Testis (tissue), 3 donors: ENCODE data around the gene STK33. TPM values are rescaled to one million over a fixed set of nuclear protein-coding genes. Genes with fewer than 3 reads are reported as not detected.

Source experiments
- DNase-seq: peaks from one replicate; pipeline ENCODE4 v3.0.0-alpha.2; 2019
- H3K27ac ChIP-seq, 2 donors: fragments of 200-600 bp; sonication (generic); one replicate each; pipeline ENCODE4 v1.5.1; 2019
- H3K27me3 ChIP-seq: fragments of 200-600 bp; sonication (generic); one replicate; pipeline ENCODE4 v1.5.1; 2019
- H3K36me3 ChIP-seq: fragments of 200-600 bp; sonication (generic); one replicate; pipeline ENCODE4 v1.5.1; 2017; ENCODE audit warnings: low read depth; ENCODE audit errors: missing control alignments
- H3K4me1 ChIP-seq: fragments of 200-600 bp; sonication (generic); one replicate; pipeline ENCODE4 v1.5.1; 2019
- H3K4me3 ChIP-seq, 2 donors: fragments of 200-600 bp; sonication (generic); one replicate each; pipeline ENCODE4 v1.5.1; 2017 to 2019
- H3K9me3 ChIP-seq: fragments of 200-600 bp; sonication (generic); one replicate; pipeline ENCODE4 v1.5.1; 2017
- POLR2A ChIP-seq: fragments of 450-650 bp; IDR thresholded peaks from one replicate; pipeline ENCODE4 v1.6.1; 2017; ENCODE audit warnings: antibody characterized with exemption, mild to moderate bottlenecking, moderate library complexity
- WGBS, 2 donors: methylation state at CpG; one replicate each; pipeline ENCODE4 v1.1.5; 2018; 5-methylcytosine and 5-hydroxymethylcytosine counted together
- intact Hi-C: fragments of 100-400 bp; cut with DNase I; formaldehyde crosslinking; loops from one replicate; pipeline ENCODE4 v1.15.1; 2023; ENCODE audit warnings: low total_unique reads
- polyA plus RNA-seq: library from polyadenylated mRNA; stranded (reverse); fragments of 350-450 nt; fragmentation: Illumina TruSeq; extraction: RNeasy Lipid Tissue Mini Kit (QIAGEN cat#74804); gene quantifications from one replicate; pipeline ENCODE4 v1.2.3, GENCODE V29; 2014; ENCODE audit warnings: low read depth, low replicate concordance; ENCODE audit not compliant: insufficient read depth
- total RNA-seq, 2 donors: library from RNA; depleted of rRNA; stranded (reverse); fragments of >200 nt; gene quantifications; one replicate each; pipeline ENCODE4 v1.2.3, GENCODE V29; 2016
- TF ChIP-seq, protein P1 (sequence below), 3 experiments: fragments of 450-650 bp in 2 of 3; fragments of 200-600 bp in 1 of 3; sonication (generic) in 1 of 3; IDR thresholded peaks; one replicate each; pipeline ENCODE4 v1.5.1; 2016 to 2019; ENCODE audit warnings: antibody characterized with exemption in 3 of 3, mild to moderate bottlenecking in 2 of 3, moderate library complexity in 1 of 3

Gene STK33
- total and polyA plus RNA-seq, 3 donors from 2014 or later, result 36.6 to 101 (median 49.9) TPM

GRCh38 chr11:8365216-8365941 is 228.6 kb downstream of the STK33 start:
- Histone ChIP-seq H3K4me1 (no peaks in the 10 kb centered on the region), H3K27ac (no peak overlapping the region), H3K36me3 (no peaks in the 10 kb centered on the region), H3K9me3 (no peaks in the 10 kb centered on the region), H3K27me3 (no peaks in the 10 kb centered on the region), H3K4me3 (no peak overlapping the region)
- intact Hi-C loops, result no loop called here
- no peak for DNase-seq
- TF ChIP-seq, protein P1, sequence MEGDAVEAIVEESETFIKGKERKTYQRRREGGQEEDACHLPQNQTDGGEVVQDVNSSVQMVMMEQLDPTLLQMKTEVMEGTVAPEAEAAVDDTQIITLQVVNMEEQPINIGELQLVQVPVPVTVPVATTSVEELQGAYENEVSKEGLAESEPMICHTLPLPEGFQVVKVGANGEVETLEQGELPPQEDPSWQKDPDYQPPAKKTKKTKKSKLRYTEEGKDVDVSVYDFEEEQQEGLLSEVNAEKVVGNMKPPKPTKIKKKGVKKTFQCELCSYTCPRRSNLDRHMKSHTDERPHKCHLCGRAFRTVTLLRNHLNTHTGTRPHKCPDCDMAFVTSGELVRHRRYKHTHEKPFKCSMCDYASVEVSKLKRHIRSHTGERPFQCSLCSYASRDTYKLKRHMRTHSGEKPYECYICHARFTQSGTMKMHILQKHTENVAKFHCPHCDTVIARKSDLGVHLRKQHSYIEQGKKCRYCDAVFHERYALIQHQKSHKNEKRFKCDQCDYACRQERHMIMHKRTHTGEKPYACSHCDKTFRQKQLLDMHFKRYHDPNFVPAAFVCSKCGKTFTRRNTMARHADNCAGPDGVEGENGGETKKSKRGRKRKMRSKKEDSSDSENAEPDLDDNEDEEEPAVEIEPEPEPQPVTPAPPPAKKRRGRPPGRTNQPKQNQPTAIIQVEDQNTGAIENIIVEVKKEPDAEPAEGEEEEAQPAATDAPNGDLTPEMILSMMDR (IDR thresholded peaks at IDR 0.05), result no peak
- TF ChIP-seq POLR2A, result no peak
- 82% methylated on average over 11 of the region's 11 CpGs for WGBS, 2 donors

DNA sequence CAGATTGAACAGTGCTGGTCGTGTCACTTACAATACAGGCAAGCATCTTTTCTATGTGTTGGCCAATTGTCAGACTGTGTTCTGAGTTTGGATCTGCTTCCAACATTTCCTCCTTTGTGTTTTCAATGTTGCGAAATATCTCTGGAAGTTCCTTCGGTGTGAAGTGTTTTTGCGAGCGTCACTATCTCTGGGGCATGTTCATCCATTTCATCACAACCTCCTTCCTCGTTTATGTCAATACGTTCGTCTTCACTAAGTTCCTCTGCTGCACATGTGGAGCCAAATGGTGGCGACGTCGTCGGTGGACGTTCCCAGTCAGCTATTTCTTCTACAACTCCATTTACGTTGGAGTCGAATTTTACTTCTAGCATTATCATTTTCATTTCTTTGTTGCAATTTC is 230.1 kb downstream of the STK33 start:
- Histone ChIP-seq H3K4me3 (no peak overlapping the region), H3K27me3 (no peaks in the 10 kb centered on the region), H3K4me1 (no peaks in the 10 kb centered on the region), H3K27ac (no peak overlapping the region), H3K9me3 (no peaks in the 10 kb centered on the region), H3K36me3 (no peaks in the 10 kb centered on the region)
- intact Hi-C loops, result no loop called here
- no peak for TF ChIP-seq POLR2A
- TF ChIP-seq, protein P1 (IDR thresholded peaks at IDR 0.05), result no peak
- 76 to 88% methylated on average over 15 of the region's 15 CpGs for WGBS, 2 donors
- DNase-seq, result no peak

DNA sequence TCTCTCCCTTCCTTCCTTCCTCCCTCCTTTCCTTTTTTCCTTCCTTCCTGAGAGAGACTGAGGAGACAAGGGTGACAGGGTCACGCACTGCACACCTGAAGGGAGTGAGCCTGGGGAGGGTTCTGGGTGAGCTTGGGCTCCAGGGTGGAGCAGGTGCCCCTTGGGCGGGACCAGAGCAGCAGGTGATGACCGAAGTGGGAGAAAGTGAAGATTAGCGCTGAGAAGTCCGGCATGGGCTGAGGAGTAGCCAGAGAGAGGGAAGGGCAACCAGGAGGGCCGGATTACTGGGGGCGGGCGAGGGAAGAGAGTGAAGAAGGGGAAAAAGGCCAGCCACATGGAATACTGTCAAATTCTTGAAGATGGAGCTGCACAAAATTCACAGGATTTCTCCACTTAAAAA is 231.1 kb downstream of the STK33 start:
- WGBS, 2 donors, result 68 to 81% methylated on average over 8 of the region's 8 CpGs
- no peak for TF ChIP-seq POLR2A
- TF ChIP-seq, protein P1 (IDR thresholded peaks at IDR 0.05), result no peak
- no peak overlapping the region for H3K4me3 ChIP-seq
- no peaks in the 10 kb centered on the region for H3K9me3 ChIP-seq
- no peak overlapping the region for H3K27ac ChIP-seq
- H3K36me3 ChIP-seq, result no peaks in the 10 kb centered on the region
- no peak for DNase-seq
- no peaks in the 10 kb centered on the region for H3K27me3 ChIP-seq
- H3K4me1 ChIP-seq, result no peaks in the 10 kb centered on the region
- intact Hi-C loops, result no loop called here

DNA sequence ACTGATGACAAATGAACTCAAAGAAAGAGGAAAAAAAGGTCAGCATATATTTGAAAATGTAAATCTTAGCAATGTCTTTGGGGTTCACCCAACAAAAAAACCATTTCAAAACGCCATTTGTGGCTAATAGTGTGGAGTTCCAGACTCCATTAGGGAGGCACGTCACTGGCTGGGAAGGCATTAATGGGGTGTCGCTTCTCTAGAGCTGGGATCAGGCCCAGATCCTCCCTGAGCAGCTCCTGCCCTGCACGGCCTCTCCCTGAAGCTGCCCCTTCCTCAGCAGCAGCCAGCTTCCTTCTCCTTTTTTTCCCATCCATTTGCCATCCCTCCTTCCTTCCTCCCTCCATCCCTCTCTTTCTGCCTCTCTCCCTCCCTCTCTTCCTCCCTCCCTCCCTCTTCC is 231.5 kb downstream of the STK33 start:
- H3K27me3 ChIP-seq, result no peaks in the 10 kb centered on the region
- H3K36me3 ChIP-seq, result no peaks in the 10 kb centered on the region
- no peak for DNase-seq
- 82% methylated on average over 4 of the region's 4 CpGs for WGBS, 2 donors
- no peak overlapping the region for H3K4me3 ChIP-seq
- H3K9me3 ChIP-seq, result no peaks in the 10 kb centered on the region
- H3K4me1 ChIP-seq, result no peaks in the 10 kb centered on the region
- H3K27ac ChIP-seq, result no peak overlapping the region
- TF ChIP-seq, protein P1 (IDR thresholded peaks at IDR 0.05), result no peak
- no peak for TF ChIP-seq POLR2A
- intact Hi-C loops, result no loop called here

DNA sequence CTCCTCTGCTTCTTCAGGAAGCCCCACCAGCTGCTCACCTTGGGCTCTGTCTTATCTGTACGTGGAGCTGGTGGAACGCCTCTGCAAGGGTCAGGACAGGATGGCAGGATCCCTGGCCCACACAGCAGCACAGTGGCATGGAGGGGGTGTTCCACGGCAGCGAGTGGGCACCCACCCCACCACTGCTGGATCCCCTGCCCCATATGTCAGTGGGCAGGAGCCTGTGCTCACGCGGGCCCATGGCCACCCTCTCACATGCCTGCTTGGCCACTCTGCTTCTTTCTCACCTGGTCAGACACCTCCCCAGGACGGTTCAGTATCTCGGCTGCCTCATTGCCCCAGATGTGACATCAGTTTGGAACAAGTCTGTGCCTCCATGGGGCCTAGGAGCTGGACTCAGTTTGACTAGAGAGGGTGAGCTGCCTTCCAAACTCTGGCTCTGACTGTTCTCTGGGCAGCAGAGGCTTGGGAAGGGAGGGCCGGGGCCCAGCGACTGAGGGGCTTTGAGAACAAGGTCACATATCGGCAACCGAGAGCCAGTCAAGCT is 232.3 kb downstream of the STK33 start:
- no peaks in the 10 kb centered on the region for H3K36me3 ChIP-seq
- intact Hi-C loops, result no loop called here
- TF ChIP-seq POLR2A, result no peak
- TF ChIP-seq, protein P1 (IDR thresholded peaks at IDR 0.05), result no peak
- no peak for DNase-seq
- H3K27ac ChIP-seq, result no peak overlapping the region
- H3K9me3 ChIP-seq, result no peaks in the 10 kb centered on the region
- H3K4me1 ChIP-seq, result no peaks in the 10 kb centered on the region
- WGBS, 2 donors, result 94 to 95% methylated on average over 12 of the region's 12 CpGs
- no peaks in the 10 kb centered on the region for H3K27me3 ChIP-seq
- no peak overlapping the region for H3K4me3 ChIP-seq
